ENCODE results near the gene HMSD.

HMSD gene

DNA sequence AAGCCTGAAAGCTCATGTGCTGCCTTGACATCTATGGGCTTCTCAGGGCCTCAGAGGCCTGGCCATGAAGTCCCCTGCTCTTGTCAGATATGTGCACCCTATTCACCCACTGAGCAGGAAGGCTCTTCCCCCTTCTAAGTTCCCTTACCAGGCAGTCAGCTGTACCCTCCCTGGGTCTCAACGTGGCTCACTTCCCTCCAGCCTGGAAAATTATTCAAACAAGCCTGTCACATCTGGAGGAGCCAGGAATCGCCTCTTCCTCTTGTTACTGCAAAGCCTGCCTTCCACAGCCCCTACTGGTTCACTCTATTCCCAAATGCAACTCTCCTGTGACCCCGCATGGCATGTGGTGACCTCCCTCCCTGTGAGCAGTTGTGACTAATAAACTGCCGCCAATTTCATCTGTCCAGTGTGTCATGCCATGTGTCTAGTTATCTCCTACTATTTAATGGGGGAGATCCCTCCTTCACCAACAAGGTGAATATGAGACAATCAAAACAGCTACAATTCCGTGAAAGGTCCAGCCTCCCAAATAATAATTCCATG lies 12.4 kb downstream of the HMSD start:
- H3K27ac ChIP-seq (ENCODE audit: low read depth, low read length, poor library complexity, severe bottlenecking): no peak overlapping the region
- H3K9ac ChIP-seq (ENCODE audit: low read length): no peak overlapping the region
- H3K4me3 ChIP-seq (ENCODE audit: low read depth, low read length, poor library complexity, severe bottlenecking): no peak overlapping the region
- H4K20me1 ChIP-seq (ENCODE audit: insufficient read depth, low read length): no peaks in the 10 kb centered on the region
- no peaks in the 10 kb centered on the region for H3K9me2 ChIP-seq (ENCODE audit: low read depth, low read length)
- H3K79me2 ChIP-seq (ENCODE audit: insufficient read depth, low read length): no peaks in the 10 kb centered on the region
- no peak overlapping the region for H3K4me2 ChIP-seq (ENCODE audit: low read length)
- H2AFZ ChIP-seq (ENCODE audit: low read length): no peak overlapping the region
- TF ChIP-seq, protein P1, sequence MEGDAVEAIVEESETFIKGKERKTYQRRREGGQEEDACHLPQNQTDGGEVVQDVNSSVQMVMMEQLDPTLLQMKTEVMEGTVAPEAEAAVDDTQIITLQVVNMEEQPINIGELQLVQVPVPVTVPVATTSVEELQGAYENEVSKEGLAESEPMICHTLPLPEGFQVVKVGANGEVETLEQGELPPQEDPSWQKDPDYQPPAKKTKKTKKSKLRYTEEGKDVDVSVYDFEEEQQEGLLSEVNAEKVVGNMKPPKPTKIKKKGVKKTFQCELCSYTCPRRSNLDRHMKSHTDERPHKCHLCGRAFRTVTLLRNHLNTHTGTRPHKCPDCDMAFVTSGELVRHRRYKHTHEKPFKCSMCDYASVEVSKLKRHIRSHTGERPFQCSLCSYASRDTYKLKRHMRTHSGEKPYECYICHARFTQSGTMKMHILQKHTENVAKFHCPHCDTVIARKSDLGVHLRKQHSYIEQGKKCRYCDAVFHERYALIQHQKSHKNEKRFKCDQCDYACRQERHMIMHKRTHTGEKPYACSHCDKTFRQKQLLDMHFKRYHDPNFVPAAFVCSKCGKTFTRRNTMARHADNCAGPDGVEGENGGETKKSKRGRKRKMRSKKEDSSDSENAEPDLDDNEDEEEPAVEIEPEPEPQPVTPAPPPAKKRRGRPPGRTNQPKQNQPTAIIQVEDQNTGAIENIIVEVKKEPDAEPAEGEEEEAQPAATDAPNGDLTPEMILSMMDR (IDR thresholded peaks at IDR 0.05; ENCODE audit: low read length): no peak
- no peak for TF ChIP-seq EZH2 (IDR thresholded peaks at IDR 0.05; ENCODE audit: borderline replicate concordance, low read length)
- H3F3A ChIP-seq (ENCODE audit: insufficient read depth, low read length): no peaks in the 10 kb centered on the region
- H3K27me3 ChIP-seq (ENCODE audit: insufficient read depth, low read length): no peaks in the 10 kb centered on the region
- no peaks in the 10 kb centered on the region for H3K36me3 ChIP-seq (ENCODE audit: insufficient read depth, low read length)
- no peaks in the 10 kb centered on the region for H3K4me1 ChIP-seq (ENCODE audit: insufficient read depth, low read length, severe bottlenecking)
- no peaks in the 10 kb centered on the region for H3K9me3 ChIP-seq (ENCODE audit: low read length)

DNA sequence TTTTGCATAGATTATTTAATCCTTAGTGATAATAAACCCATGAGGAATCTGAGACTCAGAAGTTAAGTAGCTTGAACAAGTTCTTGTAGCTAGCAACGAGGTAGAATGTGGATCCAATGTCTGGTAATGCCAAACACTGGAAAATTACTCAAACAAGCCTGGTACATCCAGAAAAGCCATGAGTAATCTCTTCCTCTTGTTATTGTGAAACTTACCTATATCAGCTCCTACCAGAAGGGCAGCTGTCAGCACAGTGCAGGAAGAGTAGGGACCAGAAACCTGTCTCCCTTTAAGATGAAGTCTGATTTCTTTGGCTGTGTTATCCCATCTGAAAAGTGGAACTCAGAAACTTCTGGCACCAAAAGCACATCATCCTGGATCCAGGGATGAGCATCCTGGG lies 13.0 kb downstream of the HMSD start:
- Histone ChIP-seq H3K4me3 (ENCODE audit: low read depth, low read length, poor library complexity, severe bottlenecking) (no peak overlapping the region), H3K4me2 (ENCODE audit: low read length) (no peak overlapping the region), H3F3A (ENCODE audit: insufficient read depth, low read length) (no peaks in the 10 kb centered on the region), H3K27ac (ENCODE audit: low read depth, low read length, poor library complexity, severe bottlenecking) (no peak overlapping the region), H3K9me2 (ENCODE audit: low read depth, low read length) (no peaks in the 10 kb centered on the region), H3K27me3 (ENCODE audit: insufficient read depth, low read length) (no peaks in the 10 kb centered on the region), H4K20me1 (ENCODE audit: insufficient read depth, low read length) (no peaks in the 10 kb centered on the region), H3K9ac (ENCODE audit: low read length) (no peak overlapping the region), H3K4me1 (ENCODE audit: insufficient read depth, low read length, severe bottlenecking) (no peaks in the 10 kb centered on the region), H3K79me2 (ENCODE audit: insufficient read depth, low read length) (no peaks in the 10 kb centered on the region), H3K9me3 (ENCODE audit: low read length) (no peaks in the 10 kb centered on the region), H2AFZ (ENCODE audit: low read length) (no peak overlapping the region), H3K36me3 (ENCODE audit: insufficient read depth, low read length) (no peaks in the 10 kb centered on the region)
- TF ChIP-seq, protein P1 (IDR thresholded peaks at IDR 0.05; ENCODE audit: low read length): no peak
- no peak for TF ChIP-seq EZH2 (IDR thresholded peaks at IDR 0.05; ENCODE audit: borderline replicate concordance, low read length)

DNA sequence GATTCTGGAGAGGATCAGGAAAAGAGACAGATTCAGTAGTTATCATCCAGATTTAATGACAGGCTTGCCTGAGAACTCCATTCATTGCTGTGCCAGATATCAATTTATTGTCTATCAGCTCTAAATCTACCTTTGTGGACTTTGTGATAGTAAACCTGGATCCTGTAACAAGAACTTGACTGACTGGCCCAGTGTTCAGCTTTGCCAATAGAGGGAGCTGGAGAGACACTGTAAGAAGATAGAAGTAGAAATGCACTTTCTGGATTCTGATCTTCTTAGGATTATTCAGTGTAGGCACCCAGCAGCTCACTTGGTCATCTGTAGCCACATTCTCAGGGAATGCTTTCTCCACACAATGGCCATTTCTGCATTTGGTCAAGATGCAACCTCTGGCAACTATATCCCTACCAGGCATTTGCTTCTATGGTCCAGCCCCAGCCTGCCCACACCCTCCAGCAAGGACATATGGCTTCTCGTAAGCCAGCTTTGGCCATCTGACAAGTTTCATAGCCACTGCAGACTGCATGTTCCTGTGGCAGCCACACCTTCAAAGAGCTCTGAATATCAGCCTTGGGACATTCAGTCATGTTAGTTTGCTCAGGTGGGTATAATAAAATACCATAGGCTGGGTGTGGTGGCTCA lies 14.6 kb downstream of the HMSD start:
- H3K79me2 ChIP-seq (ENCODE audit: insufficient read depth, low read length): no peaks in the 10 kb centered on the region
- no peaks in the 10 kb centered on the region for H3K36me3 ChIP-seq (ENCODE audit: insufficient read depth, low read length)
- H3K9me2 ChIP-seq (ENCODE audit: low read depth, low read length): no peaks in the 10 kb centered on the region
- no peaks in the 10 kb centered on the region for H3K27me3 ChIP-seq (ENCODE audit: insufficient read depth, low read length)
- H2AFZ ChIP-seq (ENCODE audit: low read length): no peak overlapping the region
- H3K27ac ChIP-seq (ENCODE audit: low read depth, low read length, poor library complexity, severe bottlenecking): no peak overlapping the region
- no peaks in the 10 kb centered on the region for H3K4me1 ChIP-seq (ENCODE audit: insufficient read depth, low read length, severe bottlenecking)
- H3K4me3 ChIP-seq (ENCODE audit: low read depth, low read length, poor library complexity, severe bottlenecking): no peak overlapping the region
- no peak overlapping the region for H3K4me2 ChIP-seq (ENCODE audit: low read length)
- no peak for TF ChIP-seq EZH2 (IDR thresholded peaks at IDR 0.05; ENCODE audit: borderline replicate concordance, low read length)
- TF ChIP-seq, protein P1 (IDR thresholded peaks at IDR 0.05; ENCODE audit: low read length): peak; percentile 81
- no peaks in the 10 kb centered on the region for H3K9me3 ChIP-seq (ENCODE audit: low read length)
- H4K20me1 ChIP-seq (ENCODE audit: insufficient read depth, low read length): no peaks in the 10 kb centered on the region
- H3F3A ChIP-seq (ENCODE audit: insufficient read depth, low read length): no peaks in the 10 kb centered on the region
- no peak overlapping the region for H3K9ac ChIP-seq (ENCODE audit: low read length)
